SK-N-MC (cell line): Measurements from ENCODE around the gene GPR151.

Experiments used
- DNase-seq: peaks from one replicate; pipeline ENCODE4 v3.0.0-alpha.2; 2011; ENCODE audit warnings: low read depth, low spot score
- H3K27ac ChIP-seq: fragments of 200-600 bp; sonication (generic); 2 replicates; pipeline ENCODE4 v1.5.1; 2016; ENCODE audit warnings: mixed run types
- H3K36me3 ChIP-seq: fragments of 200-600 bp; sonication (generic); 2 replicates; pipeline ENCODE4 v1.6.1; 2017; ENCODE audit warnings: antibody characterized with exemption, low read length, mixed read lengths; ENCODE audit not compliant: insufficient read depth
- H3K4me3 ChIP-seq: fragments of 200-600 bp; sonication (generic); 2 replicates; pipeline ENCODE4 v1.5.1; 2016
- H3K9ac ChIP-seq: fragments of 200-600 bp; sonication (generic); 2 replicates; pipeline ENCODE4 v1.8.0; 2017; ENCODE audit warnings: mixed run types, mixed read lengths; ENCODE audit not compliant: insufficient read length
- H3K9me3 ChIP-seq: fragments of 200-600 bp; sonication (generic); 2 replicates; pipeline ENCODE4 v1.6.1; 2017; ENCODE audit warnings: low read depth, mild to moderate bottlenecking, antibody characterized with exemption, low read length, moderate library complexity, mixed read lengths
- EZH2 ChIP-seq: fragments of 200-600 bp; sonication (generic); IDR thresholded peaks from one replicate; pipeline ENCODE4 v1.6.1; 2017; ENCODE audit warnings: antibody characterized with exemption
- FOXP2 ChIP-seq: optimal IDR thresholded peaks from 2 replicates; pipeline ENCODE3; 2011; ENCODE audit warnings: mild to moderate bottlenecking, moderate library complexity; ENCODE audit not compliant: insufficient read depth; ENCODE audit errors: extremely low read length, control extremely low read depth
- POLR2AphosphoS5 ChIP-seq: IDR thresholded peaks from 2 replicates; pipeline ENCODE4 v1.6.1; 2012; ENCODE audit warnings: mild to moderate bottlenecking, low read depth, low read length, borderline replicate concordance

Gene GPR151

DNA sequence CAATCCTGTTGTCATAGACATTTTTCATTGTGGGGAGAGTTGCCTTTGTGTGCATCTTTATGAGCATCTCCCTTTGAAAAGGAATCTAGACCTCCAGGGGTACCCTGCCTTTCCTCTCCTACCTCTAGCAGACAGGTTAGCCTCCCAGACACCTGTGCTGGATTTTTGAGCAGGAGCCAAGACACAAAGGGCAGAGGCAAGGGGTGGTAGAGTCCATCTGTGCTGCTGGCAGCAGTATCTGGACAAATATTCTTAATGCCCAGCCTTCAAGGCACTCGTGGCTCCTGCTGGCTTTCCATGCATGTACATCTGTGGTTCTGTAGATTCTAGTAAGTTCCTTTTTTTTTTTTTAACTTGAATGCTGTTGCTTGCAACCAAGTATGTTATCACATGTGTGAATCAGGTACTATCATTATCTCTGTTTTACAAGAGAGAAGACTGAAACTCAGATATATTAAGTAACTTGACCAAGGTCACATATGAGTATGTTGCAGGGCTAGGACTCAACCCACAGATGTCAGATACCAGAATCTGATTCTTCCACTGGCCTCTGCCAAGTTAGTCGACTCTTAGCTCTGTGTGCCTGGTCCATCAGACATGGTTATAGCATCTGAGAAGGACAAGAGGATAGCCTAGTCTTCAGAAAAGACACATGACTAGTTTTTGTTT lies 32.9 kb upstream of the GPR151 start:
- Histone ChIP-seq H3K9ac (no peak overlapping the region), H3K36me3 (no peaks in the 10 kb centered on the region), H3K4me3 (no peak overlapping the region), H3K27ac (no peak overlapping the region), H3K9me3 (no peaks in the 10 kb centered on the region)
- no peak for TF ChIP-seq EZH2
- no peak for TF ChIP-seq FOXP2
- no peak for TF ChIP-seq POLR2AphosphoS5
- no peak for DNase-seq

DNA sequence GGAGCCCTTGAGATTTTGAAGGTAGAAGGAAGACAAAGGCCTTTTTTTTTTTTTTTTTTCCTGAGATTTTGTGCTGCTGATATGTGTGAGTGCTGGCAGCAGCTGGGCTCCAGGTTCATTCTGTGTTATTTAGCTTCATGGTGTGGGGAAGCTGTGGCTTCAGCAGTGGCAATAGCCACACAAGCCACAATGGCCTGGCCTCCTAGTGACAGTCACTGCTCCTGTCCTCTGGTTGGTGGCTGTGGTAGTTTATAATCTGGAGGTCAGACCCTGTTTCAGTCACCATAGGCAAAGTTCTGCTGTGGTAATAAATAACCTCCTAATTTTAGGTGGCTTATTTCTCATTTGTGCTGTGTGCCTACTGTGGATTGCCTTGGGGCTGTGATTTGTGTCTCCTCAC lies 28.2 kb upstream of the GPR151 start:
- TF ChIP-seq FOXP2 (no peak), EZH2 (no peak), POLR2AphosphoS5 (no peak)
- Histone ChIP-seq H3K9me3 (no peaks in the 10 kb centered on the region), H3K27ac (no peak overlapping the region), H3K4me3 (no peak overlapping the region), H3K36me3 (no peaks in the 10 kb centered on the region), H3K9ac (no peak overlapping the region)
- no peak for DNase-seq

DNA sequence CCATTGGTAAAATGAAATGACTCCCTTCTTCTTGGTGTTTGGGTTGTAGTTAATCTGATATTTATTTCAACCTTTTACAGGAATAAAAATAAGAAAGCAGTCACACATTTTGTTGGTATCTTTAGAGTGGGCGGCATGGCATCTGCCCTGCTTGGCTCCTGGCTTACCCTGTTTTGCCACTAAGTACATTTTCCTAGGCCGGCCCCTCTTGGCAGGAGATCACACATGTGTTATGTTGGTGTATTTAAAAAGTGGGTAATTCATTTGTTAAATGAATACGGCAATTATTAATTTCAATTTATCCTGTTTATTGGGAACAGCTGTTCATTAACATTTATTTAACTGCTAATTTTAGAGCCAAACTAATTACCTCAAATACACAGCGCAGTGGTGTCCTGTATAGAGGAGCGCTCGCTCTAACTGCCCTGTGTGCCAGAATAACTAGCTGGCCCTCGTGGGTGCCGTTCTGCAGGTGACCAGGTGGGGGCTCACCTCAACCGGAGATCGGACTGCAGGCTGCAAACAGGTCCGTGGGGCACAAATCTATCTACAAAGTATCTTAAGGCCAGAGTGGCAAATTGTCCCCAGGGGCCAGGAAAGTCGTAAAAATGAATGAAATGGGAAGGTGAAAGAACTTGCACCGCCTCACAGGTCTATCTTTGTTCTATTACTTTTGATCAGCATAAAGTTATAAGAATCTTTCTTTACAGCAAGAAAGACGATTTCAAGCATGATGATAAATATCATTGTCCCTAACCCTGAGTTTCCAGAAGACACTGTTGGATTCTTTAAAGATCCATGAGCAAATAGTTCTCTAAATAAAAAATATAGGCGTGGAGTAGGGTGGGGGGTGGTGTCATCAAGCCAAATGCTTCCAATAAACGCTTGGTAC lies 26.2 kb upstream of the GPR151 start:
- no peaks in the 10 kb centered on the region for H3K9me3 ChIP-seq
- no peaks in the 10 kb centered on the region for H3K36me3 ChIP-seq
- DNase-seq = no peak
- no peak overlapping the region for H3K4me3 ChIP-seq
- H3K27ac ChIP-seq = no peak overlapping the region
- TF ChIP-seq EZH2 (no peak), FOXP2 (no peak), POLR2AphosphoS5 (no peak)
- H3K9ac ChIP-seq = no peak overlapping the region

DNA sequence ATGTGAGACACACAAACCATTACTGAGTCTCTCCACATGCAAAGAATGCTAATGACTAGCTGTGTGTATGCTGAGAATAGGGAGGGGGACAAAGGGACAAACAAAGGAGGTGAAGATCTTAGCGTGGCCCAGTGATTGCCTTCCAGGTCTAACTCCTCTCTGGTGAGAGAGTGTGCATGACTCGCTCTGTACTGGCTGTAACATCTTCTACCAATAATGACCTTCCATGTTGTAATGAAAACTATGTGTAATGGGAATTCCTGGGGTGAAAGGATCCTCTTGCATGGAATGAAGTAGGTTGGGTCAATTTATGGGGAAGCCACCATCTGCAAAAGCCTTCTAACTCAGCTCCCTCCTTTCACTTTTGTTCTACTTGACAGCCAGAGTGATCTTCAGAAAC lies 24.4 kb upstream of the GPR151 start:
- no peak overlapping the region for H3K27ac ChIP-seq
- no peak for DNase-seq
- TF ChIP-seq EZH2 (no peak), FOXP2 (no peak), POLR2AphosphoS5 (no peak)
- no peaks in the 10 kb centered on the region for H3K36me3 ChIP-seq
- no peaks in the 10 kb centered on the region for H3K9me3 ChIP-seq
- H3K4me3 ChIP-seq = no peak overlapping the region
- H3K9ac ChIP-seq = no peak overlapping the region

DNA sequence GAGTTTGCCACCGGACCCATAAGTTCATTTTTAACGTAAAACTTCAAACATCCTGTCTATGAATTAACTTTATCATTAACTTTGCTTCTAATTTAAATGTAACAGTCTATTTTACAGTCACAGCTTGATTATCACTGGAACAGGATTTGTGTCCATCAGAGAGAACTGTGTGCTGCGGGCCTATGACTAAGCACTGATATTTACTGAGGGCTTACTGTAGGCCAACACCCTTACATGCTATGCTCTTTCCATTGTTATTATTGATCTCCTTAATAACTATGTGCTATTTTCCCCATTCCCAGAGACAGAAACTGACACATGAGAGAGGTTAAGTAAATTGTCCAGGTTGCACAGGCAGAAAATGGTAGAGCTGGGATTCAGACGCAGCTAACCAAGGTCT lies 24.0 kb upstream of the GPR151 start:
- no peaks in the 10 kb centered on the region for H3K36me3 ChIP-seq
- H3K9me3 ChIP-seq = no peaks in the 10 kb centered on the region
- H3K27ac ChIP-seq = no peak overlapping the region
- H3K4me3 ChIP-seq = no peak overlapping the region
- H3K9ac ChIP-seq = no peak overlapping the region
- TF ChIP-seq FOXP2 (no peak), EZH2 (no peak), POLR2AphosphoS5 (no peak)
- DNase-seq = no peak

DNA sequence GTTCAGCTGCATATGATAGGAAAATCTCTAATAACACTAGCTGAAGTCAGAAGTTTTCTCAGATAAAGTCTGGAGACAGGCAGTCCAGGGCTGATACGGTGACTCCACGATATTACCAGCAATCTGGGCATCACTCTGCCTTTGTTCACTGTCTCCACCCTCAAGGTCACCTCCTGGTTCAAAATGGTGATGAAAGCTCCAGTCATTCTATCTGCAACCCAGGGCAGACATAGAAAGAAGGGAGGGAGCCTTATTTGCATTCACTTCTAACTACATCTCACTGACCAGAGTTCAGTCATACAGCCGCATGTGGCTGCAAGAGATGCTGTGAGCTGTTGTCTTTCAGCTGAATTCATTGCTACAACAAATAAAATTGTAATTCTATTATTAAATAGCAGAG lies 22.4 kb upstream of the GPR151 start:
- Histone ChIP-seq H3K4me3 (no peak overlapping the region), H3K9me3 (no peaks in the 10 kb centered on the region), H3K9ac (no peak overlapping the region), H3K27ac (no peak overlapping the region), H3K36me3 (no peaks in the 10 kb centered on the region)
- DNase-seq = no peak
- TF ChIP-seq POLR2AphosphoS5 (no peak), FOXP2 (no peak), EZH2 (no peak)

DNA sequence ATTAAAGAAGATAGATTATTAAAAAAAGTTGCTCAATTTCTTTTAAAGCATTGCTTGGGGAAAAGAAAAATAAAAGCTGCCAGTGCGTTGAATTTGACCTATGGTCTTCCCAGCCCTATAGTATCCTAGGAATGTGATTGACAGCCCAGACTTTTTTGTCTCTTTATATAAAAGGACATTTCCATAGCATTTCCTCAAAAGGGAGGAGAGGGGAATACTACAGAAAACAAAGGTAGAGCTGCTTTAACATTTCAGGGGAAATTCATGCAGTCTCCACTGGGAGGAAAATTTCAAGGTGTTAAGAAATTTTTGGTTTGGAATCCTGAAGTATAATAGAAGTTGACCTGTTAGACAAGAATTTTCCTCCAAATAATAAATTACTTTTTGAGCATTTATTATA lies 17.9 kb upstream of the GPR151 start:
- Histone ChIP-seq H3K4me3 (no peak overlapping the region), H3K27ac (no peak overlapping the region), H3K36me3 (no peaks in the 10 kb centered on the region), H3K9me3 (no peaks in the 10 kb centered on the region), H3K9ac (no peak overlapping the region)
- TF ChIP-seq FOXP2 (no peak), POLR2AphosphoS5 (no peak), EZH2 (no peak)
- no peak for DNase-seq

DNA sequence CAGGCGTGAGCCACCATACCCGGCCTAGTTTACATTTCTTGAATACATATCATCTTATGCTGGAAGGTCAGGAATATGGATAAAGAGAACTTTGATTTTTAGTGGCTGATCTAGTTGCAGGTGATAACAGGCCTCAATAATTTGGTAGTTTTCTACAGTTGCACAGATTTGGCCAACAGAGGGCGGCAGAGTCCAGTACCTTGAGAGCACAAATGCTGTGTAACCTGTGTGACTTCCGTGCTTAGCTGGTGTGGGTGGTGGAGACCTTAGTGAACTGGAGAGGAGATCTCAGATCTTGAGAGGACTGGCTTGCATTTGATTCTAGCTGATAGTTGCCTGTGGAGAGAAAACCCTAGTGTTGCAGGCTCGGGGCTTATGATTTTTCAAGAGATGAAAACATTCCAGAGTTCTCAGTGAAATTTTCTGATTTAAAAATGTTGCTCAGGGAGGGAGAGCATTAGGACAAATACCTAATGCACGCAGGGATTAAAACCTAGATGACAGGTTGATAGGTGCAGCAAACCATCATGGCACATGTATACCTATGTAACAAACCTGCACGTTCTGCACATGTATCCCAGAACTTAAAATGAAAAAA lies 17.4 kb upstream of the GPR151 start:
- H3K4me3 ChIP-seq = no peak overlapping the region
- H3K9me3 ChIP-seq = no peaks in the 10 kb centered on the region
- no peak for DNase-seq
- no peak overlapping the region for H3K9ac ChIP-seq
- no peak overlapping the region for H3K27ac ChIP-seq
- H3K36me3 ChIP-seq = no peaks in the 10 kb centered on the region
- TF ChIP-seq POLR2AphosphoS5 (no peak), EZH2 (no peak), FOXP2 (no peak)
